GM18502 (cell line): ENCODE data around the gene RAB29.
"Not testable (repeated sequence)": the region's sequence is repeated elsewhere in the genome, so short reads cannot be mapped to it uniquely, and the experiment has no call there.

Source experiments
- ATAC-seq: cut with Tn5 transposase; IDR thresholded peaks from one replicate; pipeline ENCODE4 v1.9.1; 2021; ENCODE audit warnings: mild to moderate bottlenecking; ENCODE audit not compliant: unreplicated experiment, poor library complexity

RAB29 gene

GRCh38 chr1:205729945-205730610 is 45.2 kb downstream of the RAB29 start:
- no peak for ATAC-seq

GRCh38 chr1:205726619-205727125 is 48.6 kb downstream of the RAB29 start:
- ATAC-seq = no peak

GRCh38 chr1:205725514-205725913 is 49.8 kb downstream of the RAB29 start:
- ATAC-seq = no peak

- ATAC-seq = not testable (repeated sequence)
Observed at GRCh38 chr1:205720740-205721139, 54.5 kb downstream of the RAB29 start.

GRCh38 chr1:205719762-205720161 is 55.5 kb downstream of the RAB29 start:
- no peak for ATAC-seq

- no peak for ATAC-seq
Observed at GRCh38 chr1:205719015-205719414, 56.3 kb downstream of the RAB29 start.
